Measurements from ENCODE around the gene FAM83G.

DNA sequence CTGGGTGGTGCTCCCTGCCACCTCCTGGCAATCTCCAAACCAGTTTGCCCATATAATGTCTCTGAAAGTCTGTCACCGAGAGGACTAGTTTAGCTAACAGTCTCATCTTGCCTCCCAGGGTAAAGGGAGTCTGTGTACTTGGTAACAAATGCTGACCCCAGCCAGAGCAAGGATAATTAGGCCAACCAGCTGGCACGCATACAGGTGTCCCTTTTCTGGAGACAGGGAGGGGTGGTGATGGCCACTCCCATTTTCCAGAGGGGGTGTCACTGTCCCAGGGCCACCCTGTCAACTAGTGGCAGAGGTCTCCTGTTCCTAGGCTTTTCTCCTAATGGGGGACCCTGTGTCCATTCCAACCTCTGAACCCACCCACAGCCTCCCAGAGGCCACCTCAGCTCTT, 8.1 kb downstream of the FAM83G start:
- TF ChIP-seq SUZ12 (IDR thresholded peaks at IDR 0.05) (no peak), FOXA1 (IDR thresholded peaks at IDR 0.05) (no peak), L3MBTL2 (conservative IDR thresholded peaks at IDR 0.05) (no peak), FOXM1 (IDR thresholded peaks at IDR 0.05; ENCODE audit: borderline replicate concordance) (no peak), BHLHE40 (IDR thresholded peaks at IDR 0.05; ENCODE audit: borderline replicate concordance) (no peak), SP1 (IDR thresholded peaks at IDR 0.05) (no peak), ZNF384 (IDR thresholded peaks at IDR 0.05) (no peak), ELF4 (IDR thresholded peaks at IDR 0.05) (no peak), HDGF (IDR thresholded peaks at IDR 0.05; ENCODE audit: borderline replicate concordance) (no peak), FOXK2 (IDR thresholded peaks at IDR 0.05) (no peak), NFRKB (IDR thresholded peaks at IDR 0.05) (no peak), TARDBP (IDR thresholded peaks at IDR 0.05) (no peak)

Measured in HEK293T (cell line).